HG03354 (cell line): Measurements from ENCODE around the gene CYP26A1.

ENCODE experiments used
- ATAC-seq: cut with Tn5 transposase; IDR thresholded peaks from one replicate; pipeline ENCODE4 v1.9.1; 2021; ENCODE audit warnings: mild to moderate bottlenecking; ENCODE audit not compliant: unreplicated experiment, poor library complexity, severe bottlenecking

Gene CYP26A1

GRCh38 chr10:93063977-93064660 lies 9.6 kb upstream of the CYP26A1 start:
- no peak for ATAC-seq

DNA sequence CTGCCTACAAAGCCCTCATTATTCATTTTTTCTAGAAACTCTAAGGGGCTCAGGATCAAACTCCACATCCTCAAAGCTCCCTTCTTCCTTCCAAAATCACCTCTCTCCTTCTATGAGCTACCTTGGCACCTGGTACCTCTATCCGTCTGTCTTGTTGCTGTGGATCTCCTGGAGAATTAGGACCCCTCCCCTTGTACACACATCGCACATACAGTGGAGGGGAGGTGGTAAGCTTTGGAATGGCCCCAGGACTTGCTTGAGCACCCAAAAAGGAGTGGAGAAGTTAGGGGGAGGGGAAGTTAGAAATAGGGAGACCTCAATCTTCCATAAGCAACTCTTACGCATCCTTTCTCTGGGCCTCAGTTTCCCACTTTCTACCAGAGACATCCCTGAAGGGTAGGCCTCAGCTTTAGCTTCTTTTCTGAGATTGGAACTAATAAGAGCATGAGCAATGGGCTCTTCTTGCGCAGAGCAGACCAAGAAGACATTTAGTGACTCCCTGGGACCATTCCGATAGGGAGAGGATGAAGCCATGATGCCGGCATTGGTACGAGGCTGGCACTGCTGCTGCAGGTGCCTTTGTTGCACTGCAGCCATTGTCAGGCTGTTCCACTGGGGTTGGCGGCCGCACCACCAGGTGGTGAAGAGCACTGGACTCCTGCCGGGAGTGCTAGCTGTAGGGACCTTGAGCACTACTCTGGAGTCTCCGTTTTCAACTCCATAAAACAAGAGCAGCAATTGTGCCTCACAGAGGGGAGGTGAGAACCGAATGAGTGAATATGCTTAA lies 8.6 kb upstream of the CYP26A1 start:
- ATAC-seq, result no peak

- ATAC-seq, result no peak
Observed at GRCh38 chr10:93065675-93066543, 7.8 kb upstream of the CYP26A1 start.

- no peak for ATAC-seq
Observed at GRCh38 chr10:93066544-93066913, 7.2 kb upstream of the CYP26A1 start.

GRCh38 chr10:93067443-93068365 lies 6.0 kb upstream of the CYP26A1 start:
- ATAC-seq, result no peak

- no peak for ATAC-seq
Observed at GRCh38 chr10:93068411-93069244, 5.1 kb upstream of the CYP26A1 start.

DNA sequence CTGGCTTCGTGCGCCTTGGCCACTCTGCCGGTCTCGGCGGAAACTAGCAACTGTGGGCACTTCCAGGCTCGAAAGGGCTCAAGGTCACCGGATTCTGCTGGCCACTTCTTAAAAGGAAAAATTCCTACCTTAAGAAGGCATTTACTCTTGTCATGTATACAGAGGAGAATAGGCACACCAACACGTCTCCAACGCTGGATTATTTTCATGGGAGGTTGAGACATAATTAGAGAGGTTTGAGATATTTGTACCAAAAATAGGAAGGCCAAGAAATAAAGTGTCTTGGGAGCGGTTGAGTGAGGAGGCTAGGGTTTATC lies 4.5 kb upstream of the CYP26A1 start:
- ATAC-seq, result no peak

GRCh38 chr10:93070378-93071176 lies 3.1 kb upstream of the CYP26A1 start:
- ATAC-seq, result no peak

GRCh38 chr10:93071177-93071472 lies 2.6 kb upstream of the CYP26A1 start:
- no peak for ATAC-seq

GRCh38 chr10:93071674-93072224 lies 1.9 kb upstream of the CYP26A1 start:
- ATAC-seq, result no peak

GRCh38 chr10:93072225-93072712 lies 1.4 kb upstream of the CYP26A1 start:
- no peak for ATAC-seq

DNA sequence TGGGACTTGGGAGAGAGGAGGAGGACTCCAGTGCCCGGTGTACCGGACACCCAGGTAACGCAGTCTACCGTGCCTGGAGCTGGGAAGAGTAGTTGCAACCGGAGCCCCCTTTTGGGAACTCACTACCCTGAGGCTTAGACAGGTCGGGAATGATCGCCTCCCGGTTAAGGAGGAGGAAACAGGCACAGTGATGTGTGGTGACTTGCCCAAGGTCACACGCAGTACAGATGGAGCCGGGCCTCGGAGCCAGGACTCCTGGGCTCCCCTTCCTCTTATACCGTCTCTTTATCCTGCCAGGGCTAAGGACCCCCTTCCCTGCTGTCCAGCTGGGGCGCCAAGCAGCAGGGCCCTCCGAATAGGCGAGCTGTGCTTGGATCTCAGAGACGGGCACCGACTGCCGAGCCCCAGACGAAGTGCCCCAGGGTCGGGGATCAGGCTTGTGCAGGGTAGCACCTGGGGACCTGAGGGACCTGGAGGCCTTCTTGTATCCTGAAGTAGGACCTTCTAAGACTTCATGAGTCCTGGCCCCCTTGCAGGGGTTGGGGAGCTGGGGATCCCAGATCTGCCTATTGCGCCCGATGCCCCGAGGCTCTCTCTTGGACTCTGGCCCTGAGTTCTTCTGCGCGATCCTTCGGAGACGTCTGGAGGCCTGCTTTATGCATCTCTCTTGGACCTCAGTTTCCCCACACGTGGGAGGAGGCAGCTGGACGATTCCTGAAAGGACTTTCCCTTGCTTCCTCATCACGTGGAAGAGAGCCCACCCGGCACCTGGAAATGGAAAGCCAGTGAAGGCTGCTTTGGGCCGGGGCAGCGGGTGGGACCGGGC lies 767 bp upstream of the CYP26A1 start:
- ATAC-seq, result no peak

DNA sequence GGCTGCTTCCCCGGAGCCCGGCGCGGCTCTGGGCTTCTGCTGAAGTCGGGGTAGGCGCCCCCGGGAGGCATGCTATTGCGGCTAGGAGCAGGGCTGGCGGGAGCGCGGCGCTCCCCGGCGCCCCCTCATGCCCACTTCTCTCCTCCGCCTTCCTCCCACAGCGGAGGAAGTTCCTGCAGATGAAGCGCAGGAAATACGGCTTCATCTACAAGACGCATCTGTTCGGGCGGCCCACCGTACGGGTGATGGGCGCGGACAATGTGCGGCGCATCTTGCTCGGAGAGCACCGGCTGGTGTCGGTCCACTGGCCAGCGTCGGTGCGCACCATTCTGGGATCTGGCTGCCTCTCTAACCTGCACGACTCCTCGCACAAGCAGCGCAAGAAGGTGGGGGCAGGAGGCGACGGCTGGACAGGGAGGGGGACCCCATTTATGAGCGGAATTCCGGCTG lies 479 bp downstream of the CYP26A1 start:
- ATAC-seq, result no peak

GRCh38 chr10:93074597-93075368 lies 1.1 kb downstream of the CYP26A1 start:
- no peak for ATAC-seq

- ATAC-seq, result no peak
Observed at GRCh38 chr10:93075369-93076221, 1.9 kb downstream of the CYP26A1 start.
